H1 (cell line): ENCODE measurements around the gene HPS3.

Experiments
- EP300 ChIP-seq, 2 experiments: IDR thresholded peaks; 1 replicate in 1 of 2; 2 replicates in 1 of 2; pipeline ENCODE4 v1.6.1; 2011 to 2012; ENCODE audit warnings: low read depth in 2 of 2, low read length in 2 of 2, mild to moderate bottlenecking in 2 of 2, borderline replicate concordance in 1 of 2, inconsistent platforms in 1 of 2, moderate library complexity in 1 of 2
- EZH2 ChIP-seq: fragments of 200-600 bp; sonication (generic); IDR thresholded peaks from 2 replicates; pipeline ENCODE4 v1.7.1; 2012; ENCODE audit warnings: low read depth, mild to moderate bottlenecking, moderate library complexity, low read length, inconsistent platforms; ENCODE audit not compliant: severe bottlenecking
- FOSL1 ChIP-seq: IDR thresholded peaks from 2 replicates; pipeline ENCODE4 v1.6.1; 2011; ENCODE audit warnings: mild to moderate bottlenecking, low read depth, low read length, moderate library complexity; ENCODE audit not compliant: insufficient read depth
- GABPA ChIP-seq: IDR thresholded peaks from 2 replicates; pipeline ENCODE4 v1.6.1; 2011; ENCODE audit warnings: mild to moderate bottlenecking, low read length, moderate library complexity, borderline replicate concordance; ENCODE audit not compliant: insufficient read depth
- POLR2A ChIP-seq, 2 experiments: IDR thresholded peaks; 1 replicate in 1 of 2; 2 replicates in 1 of 2; pipeline ENCODE4 v1.6.1; 2011; ENCODE audit warnings: low read depth in 2 of 2, low read length in 2 of 2, mild to moderate bottlenecking in 2 of 2; ENCODE audit errors: control extremely low read depth in 1 of 2
- RAD21 ChIP-seq, 2 experiments: IDR thresholded peaks in 1 of 2; conservative IDR thresholded peaks in 1 of 2; 2 replicates each; pipeline ENCODE4 v1.6.1; 2011; ENCODE audit warnings: low read depth in 2 of 2, low read length in 2 of 2, improper control_type of control experiment in 1 of 2, inconsistent platforms in 1 of 2, mild to moderate bottlenecking in 1 of 2, moderate library complexity in 1 of 2
- RBBP5 ChIP-seq: IDR thresholded peaks from 2 replicates; pipeline ENCODE4 v1.7.1; 2012; ENCODE audit warnings: low read depth, mild to moderate bottlenecking, inconsistent platforms, low read length, moderate library complexity, borderline replicate concordance
- SAP30 ChIP-seq: fragments of 300-600 bp; sonication (generic); IDR thresholded peaks from 2 replicates; pipeline ENCODE4 v1.7.1; 2012; ENCODE audit warnings: low read length, moderate library complexity, mild to moderate bottlenecking, inconsistent platforms; ENCODE audit not compliant: insufficient read depth, insufficient replicate concordance
- TAF1 ChIP-seq: IDR thresholded peaks from 2 replicates; pipeline ENCODE4 v1.6.1; 2011; ENCODE audit warnings: mild to moderate bottlenecking, low read depth, low read length
- TCF12 ChIP-seq: IDR thresholded peaks from 2 replicates; pipeline ENCODE4 v1.6.1; 2011; ENCODE audit warnings: low read depth, mild to moderate bottlenecking, low read length
- TF ChIP-seq, protein P1 (sequence below), 3 experiments: IDR thresholded peaks; 1 replicate in 2 of 3; 2 replicates in 1 of 3; pipeline versions ENCODE4 v1.5.1 to v1.6.1; 2011; ENCODE audit warnings: low read length in 3 of 3, mild to moderate bottlenecking in 3 of 3, inconsistent platforms in 2 of 3, low read depth in 1 of 3, moderate library complexity in 1 of 3; ENCODE audit not compliant: insufficient read depth in 1 of 3; ENCODE audit errors: control extremely low read depth in 1 of 3
- TF ChIP-seq, protein P2 (sequence below): IDR thresholded peaks from 2 replicates; pipeline ENCODE4 v1.6.1; 2011; ENCODE audit warnings: low read length, improper control_type of control experiment

DNA sequence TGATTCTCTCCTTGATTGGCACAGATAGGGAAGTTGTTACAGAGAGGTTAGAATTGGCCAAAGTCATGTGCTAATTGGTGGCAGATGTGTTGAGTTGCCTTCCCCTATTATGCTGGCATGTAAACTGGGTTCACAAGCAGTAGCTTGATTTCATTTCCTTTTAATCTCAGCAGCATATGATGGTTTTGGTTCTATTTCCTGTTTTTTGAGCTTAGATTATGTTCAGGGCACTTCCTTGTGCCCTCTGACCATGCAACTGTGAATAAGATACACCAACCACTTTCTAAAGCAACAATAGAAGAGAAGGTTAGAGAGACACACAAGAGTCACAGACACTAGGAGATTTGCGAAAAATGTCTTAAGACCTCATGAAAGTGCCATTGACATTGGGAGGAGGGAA, 16.5 kb downstream of the HPS3 start:
- TF ChIP-seq, protein P1, sequence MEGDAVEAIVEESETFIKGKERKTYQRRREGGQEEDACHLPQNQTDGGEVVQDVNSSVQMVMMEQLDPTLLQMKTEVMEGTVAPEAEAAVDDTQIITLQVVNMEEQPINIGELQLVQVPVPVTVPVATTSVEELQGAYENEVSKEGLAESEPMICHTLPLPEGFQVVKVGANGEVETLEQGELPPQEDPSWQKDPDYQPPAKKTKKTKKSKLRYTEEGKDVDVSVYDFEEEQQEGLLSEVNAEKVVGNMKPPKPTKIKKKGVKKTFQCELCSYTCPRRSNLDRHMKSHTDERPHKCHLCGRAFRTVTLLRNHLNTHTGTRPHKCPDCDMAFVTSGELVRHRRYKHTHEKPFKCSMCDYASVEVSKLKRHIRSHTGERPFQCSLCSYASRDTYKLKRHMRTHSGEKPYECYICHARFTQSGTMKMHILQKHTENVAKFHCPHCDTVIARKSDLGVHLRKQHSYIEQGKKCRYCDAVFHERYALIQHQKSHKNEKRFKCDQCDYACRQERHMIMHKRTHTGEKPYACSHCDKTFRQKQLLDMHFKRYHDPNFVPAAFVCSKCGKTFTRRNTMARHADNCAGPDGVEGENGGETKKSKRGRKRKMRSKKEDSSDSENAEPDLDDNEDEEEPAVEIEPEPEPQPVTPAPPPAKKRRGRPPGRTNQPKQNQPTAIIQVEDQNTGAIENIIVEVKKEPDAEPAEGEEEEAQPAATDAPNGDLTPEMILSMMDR (IDR thresholded peaks at IDR 0.05; ENCODE audit: control extremely low read depth in 1 of 3, insufficient read depth in 1 of 3, low read depth in 1 of 3, low read length in 3 of 3), result no peak
- no peak for TF ChIP-seq SAP30
- TF ChIP-seq EP300 (IDR thresholded peaks at IDR 0.05; ENCODE audit: borderline replicate concordance in 1 of 2, low read depth in 2 of 2, low read length in 2 of 2), result no peak
- no peak for TF ChIP-seq TAF1
- no peak for TF ChIP-seq FOSL1
- TF ChIP-seq RBBP5, result no peak
- TF ChIP-seq, protein P2, sequence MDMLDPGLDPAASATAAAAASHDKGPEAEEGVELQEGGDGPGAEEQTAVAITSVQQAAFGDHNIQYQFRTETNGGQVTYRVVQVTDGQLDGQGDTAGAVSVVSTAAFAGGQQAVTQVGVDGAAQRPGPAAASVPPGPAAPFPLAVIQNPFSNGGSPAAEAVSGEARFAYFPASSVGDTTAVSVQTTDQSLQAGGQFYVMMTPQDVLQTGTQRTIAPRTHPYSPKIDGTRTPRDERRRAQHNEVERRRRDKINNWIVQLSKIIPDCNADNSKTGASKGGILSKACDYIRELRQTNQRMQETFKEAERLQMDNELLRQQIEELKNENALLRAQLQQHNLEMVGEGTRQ, result no peak
- no peak for TF ChIP-seq RAD21 (IDR thresholded peaks at IDR 0.05 in 1 of 2, conservative IDR thresholded peaks at IDR 0.05 in 1 of 2; ENCODE audit: low read depth in 2 of 2, low read length in 2 of 2)
- TF ChIP-seq POLR2A (IDR thresholded peaks at IDR 0.05; ENCODE audit: control extremely low read depth in 1 of 2, low read depth in 2 of 2, low read length in 2 of 2), result no peak
- no peak for TF ChIP-seq TCF12
- TF ChIP-seq GABPA, result no peak
- no peak for TF ChIP-seq EZH2
